Measurements from ENCODE around the gene SDR9C7.
"Not testable (repeated sequence)": the region's sequence is repeated elsewhere in the genome, so short reads cannot be mapped to it uniquely, and the experiment has no call there.

GRCh38 chr12:56940942-56941298 is 6.7 kb upstream of the SDR9C7 start:
- not testable (repeated sequence) for TF ChIP-seq CTCF (conservative IDR thresholded peaks at IDR 0.05); ZFX (IDR thresholded peaks at IDR 0.05)

Data from C4-2B (cell line).